ENCODE measurements around the gene HJURP.

The HJURP gene

DNA sequence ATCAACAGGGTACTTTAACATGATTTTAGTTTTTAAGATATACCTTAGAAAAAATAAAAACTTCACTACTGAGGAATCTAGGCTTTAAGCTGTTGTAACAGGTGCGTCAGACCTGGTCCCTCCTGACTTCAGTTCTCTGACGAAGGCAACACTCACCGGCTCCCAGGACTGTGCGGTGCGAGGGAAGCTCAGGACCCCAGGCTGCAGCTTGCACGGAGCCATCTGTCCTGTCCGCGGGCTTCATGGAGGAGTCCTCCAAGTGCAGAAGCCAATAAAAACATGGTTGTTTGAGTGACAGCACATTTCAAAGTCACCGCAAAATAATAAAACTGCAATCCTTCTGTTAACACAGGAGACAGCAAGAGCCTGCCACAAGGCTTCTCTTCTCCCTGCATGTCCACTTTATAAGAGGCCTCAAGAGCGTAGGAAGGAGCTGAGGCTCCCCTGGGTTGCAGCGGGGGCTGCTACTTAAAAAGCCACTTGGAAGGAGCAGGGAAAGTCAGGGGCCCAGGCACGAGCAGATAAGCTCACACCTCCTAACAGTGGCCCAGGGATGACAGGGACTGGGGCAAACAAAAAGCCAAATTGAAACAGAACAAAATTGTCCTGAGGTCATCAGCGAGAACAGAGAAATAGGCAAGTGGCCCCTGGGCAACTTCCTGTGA, 4.6 kb downstream of the HJURP start:
- H3K79me2 ChIP-seq (ENCODE audit: control insufficient read depth, insufficient read depth, low read length, unreplicated experiment), result peaks cover 79% of the 10 kb centered on the region
- no peak overlapping the region for H3K4me3 ChIP-seq (ENCODE audit: low read depth, low read length)
- no peak overlapping the region for H2AFZ ChIP-seq (ENCODE audit: low read length, unreplicated experiment)
- peaks cover 12% of the 10 kb centered on the region for H3K4me1 ChIP-seq (ENCODE audit: control insufficient read depth, insufficient read depth, low read length, unreplicated experiment)
- H3K27ac ChIP-seq (ENCODE audit: low read depth, low read length), result no peak overlapping the region
- H3K36me3 ChIP-seq (ENCODE audit: insufficient read depth, low read length), result peaks cover 16% of the 10 kb centered on the region
- no peaks in the 10 kb centered on the region for H3K27me3 ChIP-seq (ENCODE audit: insufficient read depth, low read length)

DNA sequence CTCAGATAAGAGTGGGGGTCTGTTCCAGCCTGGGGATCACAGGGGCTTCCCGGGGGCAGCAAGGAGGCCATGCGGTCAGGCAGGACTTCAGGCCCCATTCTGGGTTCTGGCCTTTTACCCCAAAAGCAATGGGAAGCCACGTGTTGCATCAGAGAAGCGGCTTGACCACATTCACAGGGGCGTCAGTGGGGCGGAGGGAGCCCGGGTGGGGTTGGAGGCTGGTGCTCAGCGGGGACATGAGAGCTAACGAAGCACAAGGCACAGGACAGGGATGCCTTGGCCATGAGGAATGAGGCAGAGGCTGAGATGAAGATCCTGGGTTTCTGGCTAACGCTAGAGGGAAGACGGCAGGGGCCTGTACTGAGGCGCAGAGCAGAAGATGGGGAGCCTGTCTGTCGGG, 6.1 kb downstream of the HJURP start:
- Histone ChIP-seq H3K4me1 (ENCODE audit: control insufficient read depth, insufficient read depth, low read length, unreplicated experiment) (peaks cover 12% of the 10 kb centered on the region), H3K4me3 (ENCODE audit: low read depth, low read length) (no peak overlapping the region), H3K36me3 (ENCODE audit: insufficient read depth, low read length) (peaks cover 21% of the 10 kb centered on the region), H2AFZ (ENCODE audit: low read length, unreplicated experiment) (no peak overlapping the region), H3K27ac (ENCODE audit: low read depth, low read length) (no peak overlapping the region), H3K79me2 (ENCODE audit: control insufficient read depth, insufficient read depth, low read length, unreplicated experiment) (peaks cover 81% of the 10 kb centered on the region), H3K27me3 (ENCODE audit: insufficient read depth, low read length) (no peaks in the 10 kb centered on the region)

DNA sequence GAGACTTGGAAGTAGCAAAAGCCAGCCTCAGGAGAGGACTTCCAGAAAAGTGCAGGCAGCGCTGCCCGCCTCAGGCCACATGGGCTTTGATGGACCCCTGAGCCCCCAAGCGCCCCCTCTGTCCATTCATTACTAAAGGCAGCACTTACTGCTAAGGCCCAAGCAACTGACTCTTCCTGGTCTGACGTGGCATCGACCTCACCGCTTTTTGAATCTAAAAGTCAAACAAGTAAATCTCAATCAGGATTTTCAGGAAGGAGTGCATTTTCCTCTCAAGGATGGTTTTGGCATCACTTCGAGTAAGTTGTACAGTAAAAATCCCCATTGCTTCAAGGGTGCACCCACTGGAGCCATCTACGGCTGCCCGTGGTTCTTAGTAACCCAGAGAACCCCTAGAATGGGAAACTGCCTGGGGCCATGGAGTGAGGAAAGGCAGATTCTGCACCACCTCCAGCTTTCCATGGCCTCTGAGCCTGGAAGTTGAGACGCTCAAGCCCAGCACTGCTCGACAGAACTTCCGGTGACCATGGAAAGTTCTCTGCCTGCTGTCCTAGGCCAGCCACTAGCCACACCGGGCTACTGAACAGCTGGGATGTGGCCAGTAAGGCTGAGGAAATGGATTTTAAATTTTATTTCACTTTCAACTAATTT, 7.0 kb downstream of the HJURP start:
- no peak overlapping the region for H3K27ac ChIP-seq (ENCODE audit: low read depth, low read length)
- no peaks in the 10 kb centered on the region for H3K27me3 ChIP-seq (ENCODE audit: insufficient read depth, low read length)
- H3K79me2 ChIP-seq (ENCODE audit: control insufficient read depth, insufficient read depth, low read length, unreplicated experiment), result peaks cover 81% of the 10 kb centered on the region
- H3K4me1 ChIP-seq (ENCODE audit: control insufficient read depth, insufficient read depth, low read length, unreplicated experiment), result peaks cover 9% of the 10 kb centered on the region
- no peak overlapping the region for H2AFZ ChIP-seq (ENCODE audit: low read length, unreplicated experiment)
- peaks cover 25% of the 10 kb centered on the region for H3K36me3 ChIP-seq (ENCODE audit: insufficient read depth, low read length)
- no peak overlapping the region for H3K4me3 ChIP-seq (ENCODE audit: low read depth, low read length)

- H3K79me2 ChIP-seq (ENCODE audit: control insufficient read depth, insufficient read depth, low read length, unreplicated experiment), result peaks cover 81% of the 10 kb centered on the region
- peaks cover 33% of the 10 kb centered on the region for H3K36me3 ChIP-seq (ENCODE audit: insufficient read depth, low read length)
- H3K27ac ChIP-seq (ENCODE audit: low read depth, low read length), result no peak overlapping the region
- H3K4me1 ChIP-seq (ENCODE audit: control insufficient read depth, insufficient read depth, low read length, unreplicated experiment), result peaks cover under 1% of the 10 kb centered on the region
- no peak overlapping the region for H3K4me3 ChIP-seq (ENCODE audit: low read depth, low read length)
- H2AFZ ChIP-seq (ENCODE audit: low read length, unreplicated experiment), result no peak overlapping the region
- H3K27me3 ChIP-seq (ENCODE audit: insufficient read depth, low read length), result no peaks in the 10 kb centered on the region
Measured at GRCh38 chr2:233846387-233847247, 7.7 kb downstream of the HJURP start.

DNA sequence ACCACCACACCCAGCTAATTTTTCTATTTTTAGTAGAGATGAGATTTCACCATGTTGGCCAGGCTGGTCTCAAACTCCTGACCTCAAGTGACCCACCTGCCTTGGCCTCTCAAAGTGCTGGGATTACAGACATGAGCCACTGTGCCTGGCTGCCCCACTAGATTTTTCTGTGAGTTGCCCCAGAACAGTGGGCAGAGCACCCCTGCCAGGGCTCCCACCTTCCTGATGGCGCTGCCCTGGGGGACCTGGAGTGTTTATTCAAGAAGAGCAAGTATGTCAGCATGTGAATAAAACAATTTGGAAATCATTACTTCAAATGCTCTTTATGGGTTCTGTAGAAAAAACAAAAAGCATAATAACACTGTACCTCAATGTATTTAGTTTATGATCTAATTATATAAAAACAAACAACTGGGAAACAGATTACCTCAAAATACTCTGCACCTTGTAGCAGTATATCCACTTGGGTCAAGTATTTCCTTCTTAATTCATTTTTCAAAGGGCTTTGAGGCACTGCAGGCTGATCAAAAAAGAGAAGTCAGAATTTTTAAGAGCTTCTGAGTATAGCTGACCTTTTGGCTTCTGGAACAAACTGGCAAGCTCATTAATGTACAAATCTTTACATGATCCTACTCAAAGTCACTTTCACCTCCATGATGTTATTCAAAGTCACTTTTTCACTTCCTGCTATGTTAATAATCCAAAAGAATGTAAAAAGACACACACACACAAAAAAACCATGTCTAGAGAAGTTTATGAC, 8.9 kb downstream of the HJURP start:
- H2AFZ ChIP-seq (ENCODE audit: low read length, unreplicated experiment), result no peak overlapping the region
- no peak overlapping the region for H3K27ac ChIP-seq (ENCODE audit: low read depth, low read length)
- no peaks in the 10 kb centered on the region for H3K27me3 ChIP-seq (ENCODE audit: insufficient read depth, low read length)
- no peaks in the 10 kb centered on the region for H3K4me1 ChIP-seq (ENCODE audit: control insufficient read depth, insufficient read depth, low read length, unreplicated experiment)
- no peak overlapping the region for H3K4me3 ChIP-seq (ENCODE audit: low read depth, low read length)
- peaks cover 81% of the 10 kb centered on the region for H3K79me2 ChIP-seq (ENCODE audit: control insufficient read depth, insufficient read depth, low read length, unreplicated experiment)
- H3K36me3 ChIP-seq (ENCODE audit: insufficient read depth, low read length), result peaks cover 40% of the 10 kb centered on the region

GRCh38 chr2:233844836-233845235, 9.5 kb downstream of the HJURP start:
- Histone ChIP-seq H3K27me3 (ENCODE audit: insufficient read depth, low read length) (no peaks in the 10 kb centered on the region), H2AFZ (ENCODE audit: low read length, unreplicated experiment) (no peak overlapping the region), H3K27ac (ENCODE audit: low read depth, low read length) (no peak overlapping the region), H3K4me1 (ENCODE audit: control insufficient read depth, insufficient read depth, low read length, unreplicated experiment) (no peaks in the 10 kb centered on the region), H3K36me3 (ENCODE audit: insufficient read depth, low read length) (peaks cover 46% of the 10 kb centered on the region), H3K4me3 (ENCODE audit: low read depth, low read length) (no peak overlapping the region), H3K79me2 (ENCODE audit: control insufficient read depth, insufficient read depth, low read length, unreplicated experiment) (peaks cover 81% of the 10 kb centered on the region)

GRCh38 chr2:233844064-233844807, 10.1 kb downstream of the HJURP start:
- H3K79me2 ChIP-seq (ENCODE audit: control insufficient read depth, insufficient read depth, low read length, unreplicated experiment), result peaks cover 81% of the 10 kb centered on the region
- H3K36me3 ChIP-seq (ENCODE audit: insufficient read depth, low read length), result peaks cover 46% of the 10 kb centered on the region

DNA sequence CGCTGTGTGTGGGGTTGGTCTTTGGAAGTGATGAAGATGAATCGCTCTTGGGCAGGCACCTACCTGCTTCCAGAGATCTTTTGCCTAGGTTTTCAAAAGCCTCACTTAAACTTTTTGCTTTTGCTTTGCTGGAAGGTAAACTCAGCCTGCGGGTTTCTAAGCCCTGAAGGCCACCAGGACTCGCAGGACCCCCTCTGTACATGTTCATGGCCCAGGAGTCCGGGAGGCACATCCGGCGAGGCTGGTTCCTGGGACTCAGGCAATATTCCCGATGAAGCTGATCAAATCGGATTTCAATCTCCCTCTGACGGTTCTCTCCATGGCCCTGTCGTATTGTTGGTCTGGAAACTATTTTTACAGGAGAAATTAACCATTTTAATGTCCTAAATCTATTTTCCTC, 13.2 kb downstream of the HJURP start:
- H3K36me3 ChIP-seq (ENCODE audit: insufficient read depth, low read length), result peaks cover 43% of the 10 kb centered on the region
- peaks cover 91% of the 10 kb centered on the region for H3K79me2 ChIP-seq (ENCODE audit: control insufficient read depth, insufficient read depth, low read length, unreplicated experiment)
- no peak overlapping the region for H2AFZ ChIP-seq (ENCODE audit: low read length, unreplicated experiment)
- H3K4me1 ChIP-seq (ENCODE audit: control insufficient read depth, insufficient read depth, low read length, unreplicated experiment), result no peaks in the 10 kb centered on the region
- H3K27ac ChIP-seq (ENCODE audit: low read depth, low read length), result no peak overlapping the region
- H3K27me3 ChIP-seq (ENCODE audit: insufficient read depth, low read length), result no peaks in the 10 kb centered on the region
- no peak overlapping the region for H3K4me3 ChIP-seq (ENCODE audit: low read depth, low read length)

More at GRCh38 chr2:233844064-233844807, 10.1 kb downstream of the HJURP start:
- Histone ChIP-seq H2AFZ (ENCODE audit: low read length, unreplicated experiment) (no peak overlapping the region), H3K4me1 (ENCODE audit: control insufficient read depth, insufficient read depth, low read length, unreplicated experiment) (no peaks in the 10 kb centered on the region), H3K4me3 (ENCODE audit: low read depth, low read length) (no peak overlapping the region), H3K27ac (ENCODE audit: low read depth, low read length) (no peak overlapping the region), H3K27me3 (ENCODE audit: insufficient read depth, low read length) (no peaks in the 10 kb centered on the region)

DNA sequence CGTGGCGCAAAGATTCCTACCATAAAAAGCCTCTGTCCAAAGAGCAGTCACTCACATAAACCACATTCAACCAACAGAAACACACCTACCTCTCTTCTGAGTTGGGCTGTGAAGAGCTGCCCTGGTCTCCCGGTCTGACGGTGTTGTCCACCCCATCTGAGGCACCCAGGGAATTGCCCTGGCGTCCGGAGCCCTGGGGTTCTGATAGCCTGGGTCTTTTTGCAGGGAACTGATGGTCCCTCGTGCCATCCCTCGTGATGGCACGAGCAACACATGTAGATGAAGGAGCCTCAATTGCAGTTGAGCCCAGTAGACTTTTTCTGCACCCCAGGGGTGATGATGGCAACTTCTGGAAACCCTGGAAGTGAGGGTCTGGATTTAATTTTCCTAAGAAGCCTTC, 13.8 kb downstream of the HJURP start:
- Histone ChIP-seq H3K4me1 (ENCODE audit: control insufficient read depth, insufficient read depth, low read length, unreplicated experiment) (no peaks in the 10 kb centered on the region), H3K27me3 (ENCODE audit: insufficient read depth, low read length) (no peaks in the 10 kb centered on the region), H3K36me3 (ENCODE audit: insufficient read depth, low read length) (peaks cover 40% of the 10 kb centered on the region), H2AFZ (ENCODE audit: low read length, unreplicated experiment) (no peak overlapping the region), H3K79me2 (ENCODE audit: control insufficient read depth, insufficient read depth, low read length, unreplicated experiment) (peaks cover 89% of the 10 kb centered on the region), H3K4me3 (ENCODE audit: low read depth, low read length) (no peak overlapping the region), H3K27ac (ENCODE audit: low read depth, low read length) (no peak overlapping the region)

GRCh38 chr2:233839447-233839820, 14.9 kb downstream of the HJURP start:
- H3K4me3 ChIP-seq (ENCODE audit: low read depth, low read length), result no peak overlapping the region
- H3K27me3 ChIP-seq (ENCODE audit: insufficient read depth, low read length), result no peaks in the 10 kb centered on the region
- peaks cover 36% of the 10 kb centered on the region for H3K36me3 ChIP-seq (ENCODE audit: insufficient read depth, low read length)
- no peak overlapping the region for H3K27ac ChIP-seq (ENCODE audit: low read depth, low read length)
- H3K4me1 ChIP-seq (ENCODE audit: control insufficient read depth, insufficient read depth, low read length, unreplicated experiment), result no peaks in the 10 kb centered on the region
- H2AFZ ChIP-seq (ENCODE audit: low read length, unreplicated experiment), result no peak overlapping the region
- H3K79me2 ChIP-seq (ENCODE audit: control insufficient read depth, insufficient read depth, low read length, unreplicated experiment), result peaks cover 81% of the 10 kb centered on the region
